ENCODE measurements around the gene VPREB3.

GRCh38 chr22:23708270-23708669 is 46.0 kb downstream of the VPREB3 start:
- TF ChIP-seq EZH2 (IDR thresholded peaks at IDR 0.05; ENCODE audit: low read length) (no peak), CTCF (optimal IDR thresholded peaks at IDR 0.05 in 1 of 3, IDR thresholded peaks at IDR 0.05 in 1 of 3, conservative IDR thresholded peaks at IDR 0.05 in 1 of 3; ENCODE audit: extremely low read depth in 1 of 3, insufficient read depth in 2 of 3, low read length in 3 of 3) (no peak)
